Esophagus muscularis mucosa (tissue), 4 donors: ENCODE results near the gene GLIS1. TPM values are rescaled to one million over a fixed set of nuclear protein-coding genes. Genes with fewer than 3 reads are reported as not detected.

Experiments
- DNase-seq: peaks from one replicate; pipeline ENCODE4 v3.0.0-alpha.2; 2017; ENCODE audit errors: extremely low spot score
- H3K27ac ChIP-seq, 4 donors: fragments of 200-600 bp; sonication (generic); replicated peaks in 1 of 4; 1 replicate in 3 of 4; 2 replicates in 1 of 4; pipeline ENCODE4 v1.5.1; 2016 to 2019; ENCODE audit warnings: mild to moderate bottlenecking in 1 of 4
- H3K27me3 ChIP-seq, 4 donors: fragments of 200-600 bp; sonication (generic); one replicate each; pipeline versions ENCODE4 v1.5.1 to v1.6.0; 2016 to 2019
- H3K36me3 ChIP-seq, 4 donors: fragments of 200-600 bp; sonication (generic); one replicate each; pipeline ENCODE4 v1.5.1; 2016 to 2019
- H3K4me1 ChIP-seq, 4 donors: fragments of 200-600 bp; sonication (generic); one replicate each; pipeline ENCODE4 v1.5.1; 2016 to 2019
- H3K4me3 ChIP-seq, 4 donors: fragments of 200-600 bp; sonication (generic); 1 replicate in 2 of 4; 2 replicates in 2 of 4; pipeline ENCODE4 v1.5.1; 2016 to 2019; ENCODE audit warnings: mild to moderate bottlenecking in 4 of 4, moderate library complexity in 1 of 4
- H3K9me3 ChIP-seq, 4 donors: fragments of 200-600 bp; sonication (generic); 1 replicate in 3 of 4; 2 replicates in 1 of 4; pipeline ENCODE4 v1.5.1; 2016 to 2019
- EP300 ChIP-seq: sonication (generic); formaldehyde crosslinking; IDR thresholded peaks from one replicate; pipeline ENCODE4 v1.6.1; 2017; ENCODE audit warnings: antibody characterized with exemption
- POLR2A ChIP-seq: fragments of 450-650 bp; IDR thresholded peaks from one replicate; pipeline ENCODE4 v1.6.1; 2017; ENCODE audit warnings: antibody characterized with exemption, moderate library complexity, mild to moderate bottlenecking, low read depth
- POLR2AphosphoS5 ChIP-seq, 2 donors: sonication (generic); formaldehyde crosslinking; IDR thresholded peaks; one replicate each; pipeline ENCODE4 v1.6.1; 2017; ENCODE audit warnings: antibody characterized with exemption in 2 of 2
- whole genome bisulfite sequencing: methylation state at CpG from one replicate; pipeline ENCODE4 v1.1.5; 2018; 5-methylcytosine and 5-hydroxymethylcytosine counted together
- intact Hi-C: fragments of 100-400 bp; cut with DNase I; formaldehyde crosslinking; loops from one replicate; pipeline ENCODE4 v1.15.1; 2023
- total RNA-seq, 4 donors: library from RNA; depleted of rRNA; stranded (reverse); fragments of >200 nt; gene quantifications; one replicate each; pipeline versions ENCODE4 v1.1.0 to v1.2.1, GENCODE V29; 2016
- TF ChIP-seq, protein P1 (sequence below), 3 experiments: fragments of 200-600 bp in 2 of 3; fragments of 450-650 bp in 1 of 3; sonication (generic) in 2 of 3; IDR thresholded peaks; one replicate each; pipeline ENCODE4 v1.5.1; 2017 to 2019; ENCODE audit warnings: antibody characterized with exemption in 3 of 3, mild to moderate bottlenecking in 2 of 3, moderate library complexity in 1 of 3

GLIS1 gene
- total RNA-seq, 4 donors from 2014 or later = 0.17 to 0.42 TPM; not detected in 2

DNA sequence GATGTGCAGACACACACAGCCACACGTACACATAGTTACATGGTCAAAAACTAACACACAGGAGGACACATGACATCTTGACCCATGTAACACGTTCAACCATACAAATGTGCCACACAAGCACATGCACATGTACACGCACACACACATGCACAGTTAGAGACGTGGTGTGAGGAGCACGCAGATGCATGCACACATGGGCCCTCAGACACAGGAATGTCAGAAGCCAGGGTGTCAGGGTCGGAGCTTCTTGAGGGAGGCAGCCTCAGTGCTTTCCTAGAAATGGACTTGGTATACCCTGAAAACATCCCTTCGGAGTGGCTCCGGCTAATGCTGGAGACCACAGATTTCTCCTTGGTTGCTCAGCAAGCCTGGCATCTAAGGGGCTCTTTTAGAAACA lies 165.4 kb downstream of the GLIS1 start:
- DNase-seq = no peak
- intact Hi-C loops = no loop called here
- Histone ChIP-seq H3K27ac (no peak overlapping the region), H3K36me3 (no peaks in the 10 kb centered on the region), H3K9me3 (no peaks in the 10 kb centered on the region), H3K27me3 (no peaks in the 10 kb centered on the region), H3K4me1 (peaks cover 0 to 24% (median 22%) of the 10 kb centered on the region in 4 donors), H3K4me3 (no peak overlapping the region)
- TF ChIP-seq POLR2AphosphoS5 (IDR thresholded peaks at IDR 0.05) (no peak), POLR2A (no peak), EP300 (no peak)
- TF ChIP-seq, protein P1, sequence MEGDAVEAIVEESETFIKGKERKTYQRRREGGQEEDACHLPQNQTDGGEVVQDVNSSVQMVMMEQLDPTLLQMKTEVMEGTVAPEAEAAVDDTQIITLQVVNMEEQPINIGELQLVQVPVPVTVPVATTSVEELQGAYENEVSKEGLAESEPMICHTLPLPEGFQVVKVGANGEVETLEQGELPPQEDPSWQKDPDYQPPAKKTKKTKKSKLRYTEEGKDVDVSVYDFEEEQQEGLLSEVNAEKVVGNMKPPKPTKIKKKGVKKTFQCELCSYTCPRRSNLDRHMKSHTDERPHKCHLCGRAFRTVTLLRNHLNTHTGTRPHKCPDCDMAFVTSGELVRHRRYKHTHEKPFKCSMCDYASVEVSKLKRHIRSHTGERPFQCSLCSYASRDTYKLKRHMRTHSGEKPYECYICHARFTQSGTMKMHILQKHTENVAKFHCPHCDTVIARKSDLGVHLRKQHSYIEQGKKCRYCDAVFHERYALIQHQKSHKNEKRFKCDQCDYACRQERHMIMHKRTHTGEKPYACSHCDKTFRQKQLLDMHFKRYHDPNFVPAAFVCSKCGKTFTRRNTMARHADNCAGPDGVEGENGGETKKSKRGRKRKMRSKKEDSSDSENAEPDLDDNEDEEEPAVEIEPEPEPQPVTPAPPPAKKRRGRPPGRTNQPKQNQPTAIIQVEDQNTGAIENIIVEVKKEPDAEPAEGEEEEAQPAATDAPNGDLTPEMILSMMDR (IDR thresholded peaks at IDR 0.05) = no peak
- 97% methylated on average over 8 of the region's 8 CpGs for WGBS

DNA sequence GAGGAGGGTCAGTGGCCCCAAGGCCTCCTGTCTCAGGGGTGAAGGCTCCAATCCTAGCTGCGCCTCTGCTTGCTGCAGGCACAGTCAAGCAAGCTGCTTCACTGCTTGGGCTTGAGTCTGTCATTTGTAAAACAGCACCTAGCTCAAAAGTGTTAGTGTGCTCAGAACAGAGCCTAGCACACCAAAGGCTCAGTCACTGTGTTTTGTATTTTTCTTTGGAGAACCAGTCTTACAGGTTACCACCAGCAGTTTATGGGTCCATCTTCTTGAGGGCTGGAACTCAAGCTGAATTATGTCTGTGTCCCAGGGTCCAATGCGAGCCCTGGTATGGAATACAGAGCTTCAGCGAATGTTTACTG lies 166.2 kb downstream of the GLIS1 start:
- Histone ChIP-seq H3K4me1 (peaks cover 0 to 24% (median 22%) of the 10 kb centered on the region in 4 donors), H3K27me3 (no peaks in the 10 kb centered on the region), H3K9me3 (no peaks in the 10 kb centered on the region), H3K4me3 (no peak overlapping the region), H3K36me3 (no peaks in the 10 kb centered on the region), H3K27ac (peak overlapping the region; percentile 51 to 68 (median 58))
- DNase-seq = no peak
- TF ChIP-seq POLR2AphosphoS5 (IDR thresholded peaks at IDR 0.05) (no peak), POLR2A (no peak), EP300 (no peak)
- TF ChIP-seq, protein P1 (IDR thresholded peaks at IDR 0.05) = no peak
- intact Hi-C loops = no loop called here
- 73% methylated on average over 3 of the region's 3 CpGs for WGBS

DNA sequence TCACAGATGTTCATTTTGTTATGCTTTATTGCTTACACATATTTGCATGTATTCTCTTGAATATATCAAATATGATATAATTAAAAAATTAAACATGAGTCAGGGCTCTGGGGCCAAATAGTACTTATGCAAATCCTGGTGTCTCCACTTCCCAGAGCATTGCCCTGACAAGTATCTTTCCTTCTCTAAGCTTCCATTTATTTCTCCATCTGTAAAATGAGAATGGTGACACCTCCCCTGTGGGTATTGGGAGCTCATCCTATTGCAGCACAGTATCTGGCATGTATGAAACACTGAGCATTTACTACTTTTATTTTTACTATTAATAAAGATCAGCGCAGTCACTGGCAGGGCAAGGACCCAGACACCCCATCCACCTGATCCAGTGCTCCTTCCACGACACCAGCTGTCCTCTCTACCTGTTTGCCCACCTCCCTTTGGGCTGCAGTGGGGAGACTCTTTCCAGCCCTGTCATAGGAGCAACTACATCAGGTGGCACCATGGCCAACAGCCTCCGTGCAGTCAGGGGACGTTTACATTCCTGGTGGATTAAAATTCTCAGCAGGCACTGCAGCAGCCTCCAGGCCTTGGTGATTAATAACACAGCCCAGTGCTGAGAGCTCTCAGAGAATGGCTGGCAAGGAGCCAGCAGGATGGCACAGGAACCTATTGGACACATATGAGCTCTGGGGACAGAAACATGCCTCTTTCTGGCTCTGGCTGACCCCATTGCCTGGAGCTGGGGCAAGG lies 166.7 kb downstream of the GLIS1 start:
- H3K27ac ChIP-seq = peak overlapping the region; percentile 51 to 68 (median 58)
- no peaks in the 10 kb centered on the region for H3K27me3 ChIP-seq
- no peak overlapping the region for H3K4me3 ChIP-seq
- H3K4me1 ChIP-seq = peaks cover 0 to 24% (median 22%) of the 10 kb centered on the region in 4 donors
- 55% methylated on average over 4 of the region's 4 CpGs for WGBS
- H3K9me3 ChIP-seq = no peaks in the 10 kb centered on the region
- no peak for DNase-seq
- no peak for TF ChIP-seq EP300
- TF ChIP-seq POLR2AphosphoS5 (IDR thresholded peaks at IDR 0.05) = peak; percentile 39 to 50
- intact Hi-C loops = no loop called here
- no peaks in the 10 kb centered on the region for H3K36me3 ChIP-seq

DNA sequence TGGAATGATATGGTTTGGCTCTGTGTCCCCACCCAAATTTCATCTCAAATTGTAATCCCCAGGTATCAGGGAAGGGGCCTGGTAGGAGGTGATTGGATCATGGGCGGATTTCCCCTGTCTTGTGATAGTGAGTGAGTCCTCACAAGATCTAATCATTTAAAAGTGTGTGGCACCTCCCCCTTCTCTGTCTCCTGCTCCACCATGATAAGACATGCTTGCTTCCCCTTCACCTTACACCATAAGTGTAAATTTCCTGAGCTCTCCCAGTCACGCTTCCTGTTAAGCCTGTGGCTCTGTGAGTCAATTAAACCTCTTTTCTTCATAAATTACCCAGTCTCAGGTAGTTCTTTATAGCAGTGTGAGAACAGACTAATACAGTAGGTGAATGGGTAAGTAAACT lies 170.4 kb downstream of the GLIS1 start:
- H3K27me3 ChIP-seq = no peaks in the 10 kb centered on the region
- H3K4me3 ChIP-seq = no peak overlapping the region
- peaks cover 0 to 19% (median 18%) of the 10 kb centered on the region in 4 donors for H3K4me1 ChIP-seq
- TF ChIP-seq, protein P1 (IDR thresholded peaks at IDR 0.05) = no peak
- TF ChIP-seq POLR2A = no peak
- TF ChIP-seq EP300 = no peak
- TF ChIP-seq POLR2AphosphoS5 (IDR thresholded peaks at IDR 0.05) = no peak
- no peaks in the 10 kb centered on the region for H3K9me3 ChIP-seq
- no peak overlapping the region for H3K27ac ChIP-seq
- 93% methylated on average over 2 of the region's 2 CpGs for WGBS
- no peaks in the 10 kb centered on the region for H3K36me3 ChIP-seq
- intact Hi-C loops = no loop called here
- no peak for DNase-seq

DNA sequence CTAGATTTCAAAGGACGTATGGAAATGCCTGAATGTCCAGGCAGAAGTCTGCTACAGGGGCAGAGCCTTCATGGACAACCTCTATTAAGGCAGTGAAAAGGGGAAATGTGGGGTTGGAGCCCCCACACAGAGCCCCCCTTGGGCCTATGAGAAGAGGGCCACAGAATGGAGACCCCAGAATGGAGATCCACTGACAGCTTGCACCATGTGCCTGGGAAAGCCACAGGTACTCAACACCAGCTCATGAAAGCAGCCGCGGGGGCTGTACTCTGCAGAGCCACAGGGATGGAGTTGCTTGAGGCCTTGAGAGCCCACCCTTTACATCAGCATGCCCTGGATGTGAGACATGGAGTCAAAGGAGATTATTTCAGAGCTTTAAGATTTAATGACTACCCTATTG lies 171.1 kb downstream of the GLIS1 start:
- peaks cover 0 to 12% (median 11%) of the 10 kb centered on the region in 4 donors for H3K4me1 ChIP-seq
- intact Hi-C loops = no loop called here
- no peaks in the 10 kb centered on the region for H3K27me3 ChIP-seq
- H3K4me3 ChIP-seq = no peak overlapping the region
- no peak for DNase-seq
- WGBS = 89% methylated on average over 3 of the region's 3 CpGs
- H3K27ac ChIP-seq = no peak overlapping the region
- TF ChIP-seq, protein P1 (IDR thresholded peaks at IDR 0.05) = no peak
- TF ChIP-seq POLR2AphosphoS5 (IDR thresholded peaks at IDR 0.05) (no peak), EP300 (no peak), POLR2A (no peak)
- H3K36me3 ChIP-seq = no peaks in the 10 kb centered on the region
- no peaks in the 10 kb centered on the region for H3K9me3 ChIP-seq
